SK-N-SH (cell line): ENCODE measurements around the gene DLG2.

ENCODE experiments used
- EP300 ChIP-seq, 2 experiments: IDR thresholded peaks; 2 replicates each; pipeline versions ENCODE4 v1.4.0 to v1.6.1; 2012; ENCODE audit warnings: borderline replicate concordance in 1 of 2, low read depth in 1 of 2, low read length in 1 of 2
- FOXM1 ChIP-seq: IDR thresholded peaks from 2 replicates; pipeline ENCODE4 v1.4.0; 2012; ENCODE audit warnings: low read depth, mild to moderate bottlenecking
- GATA2 ChIP-seq: sonication (generic); formaldehyde crosslinking; IDR thresholded peaks from 2 replicates; pipeline ENCODE4 v1.5.0; 2020; ENCODE audit warnings: mild to moderate bottlenecking, missing genetic modification reagents
- POLR2AphosphoS5 ChIP-seq: IDR thresholded peaks from 2 replicates; pipeline ENCODE4 v1.6.1; 2012; ENCODE audit warnings: low read depth, low read length
- REST ChIP-seq: IDR thresholded peaks from 2 replicates; pipeline ENCODE4 v1.6.1; 2012; ENCODE audit warnings: mild to moderate bottlenecking, low read depth, low read length, moderate library complexity
- SMC3 ChIP-seq: IDR thresholded peaks from 2 replicates; pipeline ENCODE4 v1.6.1; 2012; ENCODE audit warnings: low read depth, low read length, improper control_type of control experiment
- TAF1 ChIP-seq: IDR thresholded peaks from 2 replicates; pipeline ENCODE4 v1.6.1; 2012; ENCODE audit warnings: low read depth, mild to moderate bottlenecking, low read length, moderate library complexity, borderline replicate concordance
- USF2 ChIP-seq: fragments of 150-350 bp; IDR thresholded peaks from 2 replicates; pipeline ENCODE4 v1.6.1; 2017; ENCODE audit warnings: antibody characterized with exemption, low read length, low read depth, borderline replicate concordance

GRCh38 chr11:83938148-83938547 is 1689.0 kb downstream of the DLG2 start:
- TF ChIP-seq USF2, result no peak
- TF ChIP-seq GATA2 (CRISPR knock-in tag), result no peak
- no peak for TF ChIP-seq SMC3
- no peak for TF ChIP-seq REST
- TF ChIP-seq EP300 (IDR thresholded peaks at IDR 0.05; ENCODE audit: borderline replicate concordance in 1 of 2, low read depth in 1 of 2, low read length in 1 of 2), result no peak
- no peak for TF ChIP-seq FOXM1
- no peak for TF ChIP-seq TAF1
- no peak for TF ChIP-seq POLR2AphosphoS5
